ENCODE measurements around the gene GUCA2A. TPM values are rescaled to one million over a fixed set of nuclear protein-coding genes. Genes with fewer than 3 reads are reported as not detected.

Gene GUCA2A
- total and polyA plus RNA-seq, 8 donors = 0.55 to 3.4 (median 1.1) TPM; not detected in 1

DNA sequence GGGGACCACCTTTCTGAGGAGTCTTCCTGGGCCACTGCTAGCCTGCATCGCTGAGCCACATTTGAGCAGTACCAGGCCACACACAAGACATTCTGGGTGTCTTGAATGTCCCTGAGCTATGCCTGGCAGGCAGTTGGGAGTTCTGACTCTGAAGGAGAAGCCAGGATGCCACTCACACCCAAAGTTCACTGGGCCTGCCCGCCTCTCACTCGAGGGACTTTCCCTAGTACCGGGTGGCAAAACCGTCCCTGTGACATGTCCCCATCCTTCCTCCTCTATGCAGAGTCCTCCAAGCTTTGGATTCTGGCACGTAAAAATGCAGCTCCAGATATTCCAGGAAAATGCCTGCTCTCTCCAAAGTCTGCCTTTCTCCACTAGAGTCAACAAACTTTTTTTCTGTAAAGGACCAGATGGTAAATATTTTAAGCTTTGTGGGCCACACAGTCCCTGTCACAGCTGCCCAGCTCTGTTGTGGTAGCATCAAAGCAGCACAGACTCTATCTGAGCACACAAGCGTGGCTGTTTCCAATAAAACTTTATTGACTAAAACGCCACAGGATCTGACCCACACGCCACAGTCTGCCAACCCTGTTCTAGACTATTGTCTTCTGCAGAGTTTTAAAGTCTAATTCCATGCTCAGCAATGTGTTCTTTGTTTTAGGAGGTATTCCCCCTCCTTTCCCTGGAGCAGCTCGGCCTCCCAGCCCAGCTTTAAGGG, 30.6 kb downstream of the GUCA2A start:
- FAIRE-seq = no peak
- TF ChIP-seq, protein P1, sequence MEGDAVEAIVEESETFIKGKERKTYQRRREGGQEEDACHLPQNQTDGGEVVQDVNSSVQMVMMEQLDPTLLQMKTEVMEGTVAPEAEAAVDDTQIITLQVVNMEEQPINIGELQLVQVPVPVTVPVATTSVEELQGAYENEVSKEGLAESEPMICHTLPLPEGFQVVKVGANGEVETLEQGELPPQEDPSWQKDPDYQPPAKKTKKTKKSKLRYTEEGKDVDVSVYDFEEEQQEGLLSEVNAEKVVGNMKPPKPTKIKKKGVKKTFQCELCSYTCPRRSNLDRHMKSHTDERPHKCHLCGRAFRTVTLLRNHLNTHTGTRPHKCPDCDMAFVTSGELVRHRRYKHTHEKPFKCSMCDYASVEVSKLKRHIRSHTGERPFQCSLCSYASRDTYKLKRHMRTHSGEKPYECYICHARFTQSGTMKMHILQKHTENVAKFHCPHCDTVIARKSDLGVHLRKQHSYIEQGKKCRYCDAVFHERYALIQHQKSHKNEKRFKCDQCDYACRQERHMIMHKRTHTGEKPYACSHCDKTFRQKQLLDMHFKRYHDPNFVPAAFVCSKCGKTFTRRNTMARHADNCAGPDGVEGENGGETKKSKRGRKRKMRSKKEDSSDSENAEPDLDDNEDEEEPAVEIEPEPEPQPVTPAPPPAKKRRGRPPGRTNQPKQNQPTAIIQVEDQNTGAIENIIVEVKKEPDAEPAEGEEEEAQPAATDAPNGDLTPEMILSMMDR (IDR thresholded peaks at IDR 0.05) = no peak
- 87 to 91% methylated on average over 10 of the region's 10 CpGs for WGBS, 2 donors

DNA sequence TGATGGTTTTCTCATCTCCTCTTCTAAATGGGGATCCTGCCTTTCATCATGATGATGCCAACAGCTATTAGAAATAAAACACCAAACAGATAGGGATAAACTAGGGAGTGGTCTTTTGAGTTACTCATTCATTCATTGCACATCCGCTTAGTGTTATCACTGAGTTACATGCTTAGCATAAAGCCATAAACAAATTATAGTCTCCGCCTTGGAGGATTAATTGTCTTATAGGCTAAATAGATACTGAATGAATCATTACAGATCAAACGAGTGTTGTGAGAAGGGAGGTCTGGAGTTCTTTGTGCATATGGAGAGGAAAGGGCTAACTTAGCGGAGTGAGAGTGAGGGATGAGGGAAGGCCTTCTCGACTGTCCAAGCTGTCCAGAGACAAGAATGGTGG, 31.2 kb downstream of the GUCA2A start:
- intact Hi-C loops (cut with DNase I) = no loop called here
- TF ChIP-seq, protein P1 (IDR thresholded peaks at IDR 0.05) = no peak
- Histone ChIP-seq H3K36me3 (no peaks in the 10 kb centered on the region), H3K27ac (no peak overlapping the region), H3K27me3 (no peaks in the 10 kb centered on the region), H3K9me3 (no peaks in the 10 kb centered on the region), H3K4me1 (no peaks in the 10 kb centered on the region), H3K4me3 (no peak overlapping the region)
- DNase-seq (no peak), FAIRE-seq (no peak), ATAC-seq (no peak)
- whole genome bisulfite sequencing, 2 donors = 80 to 84% methylated on average over 5 of the region's 5 CpGs

More for the DNA sequence above, 30.6 kb downstream of the GUCA2A start:
- ATAC-seq (no peak), DNase-seq (no peak)
- no peak overlapping the region for H3K4me3 ChIP-seq
- intact Hi-C loops (cut with DNase I) = no loop called here
- no peaks in the 10 kb centered on the region for H3K36me3 ChIP-seq
- H3K9me3 ChIP-seq = no peaks in the 10 kb centered on the region
- H3K27ac ChIP-seq = no peak overlapping the region
- H3K27me3 ChIP-seq = no peaks in the 10 kb centered on the region
- H3K4me1 ChIP-seq = no peaks in the 10 kb centered on the region

DNA sequence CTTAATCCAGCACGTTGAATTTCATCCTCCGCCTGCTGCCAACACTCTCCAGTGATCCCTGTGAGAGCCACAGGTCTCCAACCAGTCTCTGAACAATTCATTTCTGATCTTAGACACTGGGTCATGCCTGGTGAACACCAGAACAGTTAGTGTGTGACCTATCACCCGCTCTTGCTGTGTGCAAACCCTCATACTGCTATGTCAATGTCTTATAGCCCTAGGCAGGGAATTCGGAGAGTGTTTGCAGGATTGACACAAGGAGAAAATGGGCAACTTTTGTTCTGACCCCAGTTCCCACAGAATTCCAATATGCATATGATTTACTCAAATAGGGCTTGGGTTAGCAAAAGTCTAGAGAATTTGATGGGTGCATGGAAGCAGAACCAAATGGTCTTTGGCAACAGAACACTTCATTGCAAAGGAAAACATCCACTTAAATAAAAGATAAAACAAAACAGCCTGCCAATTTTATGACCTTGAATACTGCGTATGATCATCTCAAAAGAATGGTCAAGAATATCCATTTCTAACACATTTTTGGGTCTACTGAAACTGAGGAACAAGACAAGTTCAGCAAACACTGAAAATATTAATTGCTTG, 34.4 kb downstream of the GUCA2A start:
- intact Hi-C loops (cut with DNase I) = no loop called here
- 78 to 80% methylated on average over 5 of the region's 5 CpGs for WGBS, 2 donors
- Histone ChIP-seq H3K36me3 (no peaks in the 10 kb centered on the region), H3K27me3 (no peaks in the 10 kb centered on the region), H3K9me3 (no peaks in the 10 kb centered on the region), H3K4me1 (no peaks in the 10 kb centered on the region), H3K4me3 (no peak overlapping the region), H3K27ac (no peak overlapping the region)
- FAIRE-seq = no peak
- DNase-seq = no peak
- ATAC-seq = no peak
- TF ChIP-seq, protein P1 (IDR thresholded peaks at IDR 0.05) = no peak

DNA sequence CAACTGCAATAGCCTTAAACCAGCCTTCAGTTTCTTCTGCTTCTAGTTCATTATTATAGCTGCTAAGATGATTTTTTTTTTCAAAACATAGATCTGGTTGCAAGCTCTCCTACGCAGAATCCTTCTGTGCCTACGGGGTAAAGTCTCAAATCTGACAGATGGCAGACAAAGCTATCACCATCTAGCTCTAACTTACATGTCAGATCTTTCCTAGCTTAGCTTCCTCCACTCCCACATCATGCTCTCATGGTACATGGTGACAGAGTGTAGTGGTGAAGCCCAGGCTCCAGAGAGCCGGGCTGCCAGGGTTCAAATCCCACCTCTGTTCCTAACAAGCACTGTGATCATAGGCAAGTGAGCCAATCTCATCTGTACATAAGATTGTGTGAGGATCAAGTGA, 35.6 kb downstream of the GUCA2A start:
- Histone ChIP-seq H3K9me3 (no peaks in the 10 kb centered on the region), H3K27me3 (no peaks in the 10 kb centered on the region), H3K36me3 (no peaks in the 10 kb centered on the region), H3K4me3 (no peak overlapping the region), H3K4me1 (no peaks in the 10 kb centered on the region), H3K27ac (no peak overlapping the region)
- intact Hi-C loops (cut with DNase I) = no loop called here
- FAIRE-seq (no peak), DNase-seq (no peak), ATAC-seq (no peak)
- TF ChIP-seq, protein P1 (IDR thresholded peaks at IDR 0.05) = no peak
- WGBS, 2 donors = 78 to 79% methylated on average over 3 of the region's 3 CpGs

DNA sequence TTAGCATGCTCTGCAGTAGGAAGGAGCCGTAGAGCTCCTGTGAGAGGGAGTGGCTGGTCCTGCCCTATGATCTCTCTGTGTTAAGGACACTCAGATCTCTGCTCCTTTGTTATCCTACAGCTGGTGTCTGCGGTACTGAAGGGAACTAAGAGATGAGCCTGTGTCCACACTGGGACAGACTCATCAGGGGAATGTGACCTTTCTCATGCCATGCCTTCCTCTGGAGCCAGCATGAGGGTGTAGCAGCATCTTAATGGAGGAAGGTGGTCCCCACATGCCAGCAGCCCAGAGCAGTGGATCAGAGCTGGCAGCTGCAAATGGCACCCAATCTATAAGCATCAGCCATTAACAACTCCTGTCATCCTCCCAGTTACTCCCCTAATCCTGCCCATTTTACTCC, 36.0 kb downstream of the GUCA2A start:
- no peak for FAIRE-seq
- no peak for ATAC-seq

More for the DNA sequence above, 36.0 kb downstream of the GUCA2A start:
- TF ChIP-seq, protein P1 (IDR thresholded peaks at IDR 0.05) = no peak
- DNase-seq = no peak
- Histone ChIP-seq H3K9me3 (no peaks in the 10 kb centered on the region), H3K36me3 (no peaks in the 10 kb centered on the region), H3K4me3 (no peak overlapping the region), H3K27me3 (no peaks in the 10 kb centered on the region), H3K27ac (no peak overlapping the region), H3K4me1 (no peaks in the 10 kb centered on the region)
- 67 to 70% methylated on average over 2 of the region's 2 CpGs for WGBS, 2 donors
- intact Hi-C loops (cut with DNase I) = no loop called here
